ENCODE measurements around the gene FAM90A26.
"Not testable (repeated sequence)": the region's sequence is repeated elsewhere in the genome, so short reads cannot be mapped to it uniquely, and the experiment has no call there.

FAM90A26 gene

DNA sequence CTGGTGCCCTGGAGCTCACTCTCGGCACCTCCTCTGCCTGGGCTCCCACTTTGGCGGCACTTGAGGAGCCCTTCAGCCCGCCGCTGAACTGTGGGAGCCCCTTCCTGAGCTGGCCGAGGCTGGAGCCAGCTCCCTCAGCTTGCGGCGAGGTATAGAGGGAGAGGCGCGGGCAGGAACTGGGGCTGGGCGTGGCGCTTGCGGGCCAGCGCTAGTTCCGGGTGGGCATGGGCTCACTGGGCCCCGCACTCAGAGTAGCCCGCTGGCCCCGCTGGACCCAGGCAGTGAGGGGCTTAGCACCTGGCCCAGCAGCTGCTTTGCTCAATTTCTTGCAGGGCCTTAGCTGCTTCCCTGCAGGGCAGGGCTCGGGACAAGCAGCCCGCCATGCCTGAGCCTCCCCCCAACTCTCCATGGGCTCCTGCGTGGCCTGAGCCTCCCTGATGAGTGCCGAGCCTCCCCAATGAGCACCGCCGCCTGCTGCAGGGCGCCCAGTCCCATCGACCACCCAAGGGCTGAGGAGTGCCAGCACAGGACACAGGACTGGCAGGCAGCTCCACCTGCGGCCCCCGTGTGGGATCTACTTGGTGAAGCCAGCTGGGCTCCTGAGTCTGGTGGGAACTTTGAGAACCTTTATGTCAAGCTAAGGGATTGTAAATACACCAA is 26.7 kb upstream of the FAM90A26 start:
- H3K4me1 ChIP-seq (ENCODE audit: control insufficient read depth, insufficient read depth, low read length): no peaks in the 10 kb centered on the region
- H3K27ac ChIP-seq (ENCODE audit: insufficient read depth, low read depth, low read length, poor library complexity, severe bottlenecking): no peak overlapping the region
- 95 to 96% methylated on average over 27 of the region's 27 CpGs for WGBS, 2 experiments
- no peaks in the 10 kb centered on the region for H3K36me3 ChIP-seq (ENCODE audit: control insufficient read depth, insufficient read depth, low read length)
- no peaks in the 10 kb centered on the region for H3K9me3 ChIP-seq (ENCODE audit: control insufficient read depth, low read length)
- no peaks in the 10 kb centered on the region for H3K27me3 ChIP-seq (ENCODE audit: control insufficient read depth, insufficient read depth, low read length, poor library complexity, severe bottlenecking)
- H3K4me3 ChIP-seq (ENCODE audit: insufficient read depth, low read depth, low read length): no peak overlapping the region

GRCh38 chr4:9146967-9147366 is 23.2 kb upstream of the FAM90A26 start:
- H3K36me3 ChIP-seq (ENCODE audit: control insufficient read depth, insufficient read depth, low read length): no peaks in the 10 kb centered on the region
- no peaks in the 10 kb centered on the region for H3K9me3 ChIP-seq (ENCODE audit: control insufficient read depth, low read length)
- H3K4me1 ChIP-seq (ENCODE audit: control insufficient read depth, insufficient read depth, low read length): no peaks in the 10 kb centered on the region
- 93 to 97% methylated on average over 8 to 9 of the region's 9 CpGs for WGBS, 2 experiments
- no peaks in the 10 kb centered on the region for H3K27me3 ChIP-seq (ENCODE audit: control insufficient read depth, insufficient read depth, low read length, poor library complexity, severe bottlenecking)
- H3K27ac ChIP-seq (ENCODE audit: insufficient read depth, low read depth, low read length, poor library complexity, severe bottlenecking): no peak overlapping the region
- no peak overlapping the region for H3K4me3 ChIP-seq (ENCODE audit: insufficient read depth, low read depth, low read length)

GRCh38 chr4:9147368-9147767 is 22.8 kb upstream of the FAM90A26 start:
- H3K9me3 ChIP-seq (ENCODE audit: control insufficient read depth, low read length); H3K27me3 ChIP-seq (ENCODE audit: control insufficient read depth, insufficient read depth, low read length, poor library complexity, severe bottlenecking); H3K36me3 ChIP-seq (ENCODE audit: control insufficient read depth, insufficient read depth, low read length); H3K27ac ChIP-seq (ENCODE audit: insufficient read depth, low read depth, low read length, poor library complexity, severe bottlenecking); H3K4me3 ChIP-seq (ENCODE audit: insufficient read depth, low read depth, low read length); H3K4me1 ChIP-seq (ENCODE audit: control insufficient read depth, insufficient read depth, low read length): not testable (repeated sequence)
- 87 to 94% methylated on average over 4 of the region's 4 CpGs for WGBS, 2 experiments

- H3K4me1 ChIP-seq (ENCODE audit: control insufficient read depth, insufficient read depth, low read length); H3K27me3 ChIP-seq (ENCODE audit: control insufficient read depth, insufficient read depth, low read length, poor library complexity, severe bottlenecking); H3K27ac ChIP-seq (ENCODE audit: insufficient read depth, low read depth, low read length, poor library complexity, severe bottlenecking); H3K4me3 ChIP-seq (ENCODE audit: insufficient read depth, low read depth, low read length); H3K36me3 ChIP-seq (ENCODE audit: control insufficient read depth, insufficient read depth, low read length); H3K9me3 ChIP-seq (ENCODE audit: control insufficient read depth, low read length): not testable (repeated sequence)
- WGBS, 2 experiments: 95 to 96% methylated on average over 5 of the region's 7 CpGs
These were observed 21.4 kb upstream of the FAM90A26 start for GRCh38 chr4:9148611-9149409.

- not testable (repeated sequence) for H3K4me1 ChIP-seq (ENCODE audit: control insufficient read depth, insufficient read depth, low read length); H3K36me3 ChIP-seq (ENCODE audit: control insufficient read depth, insufficient read depth, low read length); H3K27me3 ChIP-seq (ENCODE audit: control insufficient read depth, insufficient read depth, low read length, poor library complexity, severe bottlenecking); H3K9me3 ChIP-seq (ENCODE audit: control insufficient read depth, low read length)
- H3K4me3 ChIP-seq (ENCODE audit: insufficient read depth, low read depth, low read length): peak overlapping the region; percentile 53
- peak overlapping the region; percentile 77 for H3K27ac ChIP-seq (ENCODE audit: insufficient read depth, low read depth, low read length, poor library complexity, severe bottlenecking)
- 6 to 10% methylated on average over 10 to 11 of the region's 12 CpGs for WGBS, 2 experiments
These were observed 18.4 kb upstream of the FAM90A26 start for GRCh38 chr4:9151809-9152179.

- WGBS, 2 experiments: 4 to 6% methylated on average over 61 of the region's 63 CpGs
- peak overlapping the region; percentile 60 for H3K4me3 ChIP-seq (ENCODE audit: insufficient read depth, low read depth, low read length)
These were observed 17.8 kb upstream of the FAM90A26 start for GRCh38 chr4:9152180-9153007.

GRCh38 chr4:9153008-9153570 is 17.1 kb upstream of the FAM90A26 start:
- H3K4me1 ChIP-seq (ENCODE audit: control insufficient read depth, insufficient read depth, low read length); H3K36me3 ChIP-seq (ENCODE audit: control insufficient read depth, insufficient read depth, low read length); H3K9me3 ChIP-seq (ENCODE audit: control insufficient read depth, low read length); H3K27me3 ChIP-seq (ENCODE audit: control insufficient read depth, insufficient read depth, low read length, poor library complexity, severe bottlenecking): not testable (repeated sequence)
- peak overlapping the region; percentile 60 for H3K4me3 ChIP-seq (ENCODE audit: insufficient read depth, low read depth, low read length)
- 3 to 6% methylated on average over 50 to 53 of the region's 53 CpGs for WGBS, 2 experiments
- peak overlapping the region; percentile 67 for H3K27ac ChIP-seq (ENCODE audit: insufficient read depth, low read depth, low read length, poor library complexity, severe bottlenecking)

More at GRCh38 chr4:9152180-9153007, 17.8 kb upstream of the FAM90A26 start:
- H3K27me3 ChIP-seq (ENCODE audit: control insufficient read depth, insufficient read depth, low read length, poor library complexity, severe bottlenecking); H3K9me3 ChIP-seq (ENCODE audit: control insufficient read depth, low read length); H3K4me1 ChIP-seq (ENCODE audit: control insufficient read depth, insufficient read depth, low read length); H3K36me3 ChIP-seq (ENCODE audit: control insufficient read depth, insufficient read depth, low read length): not testable (repeated sequence)
- peak overlapping the region; percentile 77 for H3K27ac ChIP-seq (ENCODE audit: insufficient read depth, low read depth, low read length, poor library complexity, severe bottlenecking)

DNA sequence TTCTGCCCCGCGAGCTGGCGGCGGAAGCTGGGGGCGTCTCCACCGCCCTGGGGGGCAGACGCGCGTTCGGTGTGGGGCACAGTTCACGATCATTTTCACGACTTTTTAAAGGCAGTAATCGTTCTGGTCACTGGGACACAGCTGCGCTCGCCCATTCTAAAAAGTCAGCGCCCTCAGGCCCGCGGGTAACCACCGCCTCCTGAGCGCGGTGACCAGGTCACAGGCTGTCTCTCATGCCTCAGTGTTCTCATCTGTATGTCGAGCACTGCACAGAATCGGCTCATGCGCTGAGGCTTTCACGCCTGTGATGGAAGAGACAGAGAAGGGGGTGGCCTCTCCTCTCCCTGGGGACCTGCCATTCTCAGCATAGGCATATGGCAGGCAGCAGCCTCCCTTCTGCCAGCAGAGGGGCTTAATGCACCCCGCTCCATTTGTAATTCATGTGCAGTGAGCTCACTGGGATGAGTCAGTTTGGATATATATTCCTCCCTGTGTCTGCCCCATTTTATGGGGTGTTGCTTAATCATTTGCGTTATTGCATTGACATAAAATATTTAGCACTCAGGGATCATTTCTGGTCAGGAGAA is 16.5 kb upstream of the FAM90A26 start:
- peak overlapping the region; percentile 60 for H3K4me3 ChIP-seq (ENCODE audit: insufficient read depth, low read depth, low read length)
- WGBS, 2 experiments: 5 to 12% methylated on average over 23 to 27 of the region's 27 CpGs
- not testable (repeated sequence) for H3K4me1 ChIP-seq (ENCODE audit: control insufficient read depth, insufficient read depth, low read length); H3K9me3 ChIP-seq (ENCODE audit: control insufficient read depth, low read length); H3K36me3 ChIP-seq (ENCODE audit: control insufficient read depth, insufficient read depth, low read length); H3K27me3 ChIP-seq (ENCODE audit: control insufficient read depth, insufficient read depth, low read length, poor library complexity, severe bottlenecking)
- peak overlapping the region; percentile 67 for H3K27ac ChIP-seq (ENCODE audit: insufficient read depth, low read depth, low read length, poor library complexity, severe bottlenecking)

- H3K27me3 ChIP-seq (ENCODE audit: control insufficient read depth, insufficient read depth, low read length, poor library complexity, severe bottlenecking); H3K27ac ChIP-seq (ENCODE audit: insufficient read depth, low read depth, low read length, poor library complexity, severe bottlenecking); H3K36me3 ChIP-seq (ENCODE audit: control insufficient read depth, insufficient read depth, low read length); H3K4me3 ChIP-seq (ENCODE audit: insufficient read depth, low read depth, low read length); H3K9me3 ChIP-seq (ENCODE audit: control insufficient read depth, low read length); H3K4me1 ChIP-seq (ENCODE audit: control insufficient read depth, insufficient read depth, low read length): not testable (repeated sequence)
- WGBS, 2 experiments: 70 to 79% methylated on average over 10 to 12 of the region's 12 CpGs
These were observed 14.9 kb upstream of the FAM90A26 start for GRCh38 chr4:9155101-9155886.
